OCI-LY7 (cell line): ENCODE results near the gene PBX1. TPM values are rescaled to one million over a fixed set of nuclear protein-coding genes. Genes with fewer than 3 reads are reported as not detected.
"Not testable (repeated sequence)": the region's sequence is repeated elsewhere in the genome, so short reads cannot be mapped to it uniquely, and the experiment has no call there.

ENCODE experiments used
- BruUV-seq: library from RNA; stranded (reverse); fragments of 400-500 nt; replicated peaks from 2 replicates; lab custom pipeline; 2021; lab: Mats Ljungman, UMichigan
- CTCF ChIA-PET: fragments of 300-600 bp; sonication (Branson Sonifier 250); formaldehyde crosslinking; loops from one replicate; lab custom pipeline; 2022; ENCODE audit warnings: antibody characterized with exemption; ENCODE audit not compliant: unreplicated experiment; lab: Charles Lee
- POLR2A ChIA-PET: fragments of 300-600 bp; sonication (Branson Sonifier 250); formaldehyde crosslinking; loops from one replicate; lab custom pipeline; 2022; ENCODE audit warnings: antibody characterized with exemption; lab: Charles Lee
- DNase-seq: peaks from one replicate; pipeline ENCODE4 v3.0.0-alpha.2; 2015; ENCODE audit warnings: low spot score
- H2AFZ ChIP-seq: fragments of 200-600 bp; sonication (generic), shearing (Covaris generic); 2 replicates; pipeline ENCODE4 v1.6.1; 2014; ENCODE audit warnings: mild to moderate bottlenecking, antibody characterized with exemption, low read length, moderate library complexity
- H3K27ac ChIP-seq: fragments of 200-600 bp; sonication (generic); 2 replicates; pipeline ENCODE4 v1.5.1; 2014; ENCODE audit warnings: mixed run types, low read depth, mild to moderate bottlenecking, moderate library complexity, low read length, inconsistent platforms; ENCODE audit not compliant: poor library complexity, severe bottlenecking
- H3K36me3 ChIP-seq: fragments of 200-600 bp; sonication (generic); 2 replicates; pipeline ENCODE4 v1.6.1; 2014; ENCODE audit warnings: mild to moderate bottlenecking, antibody characterized with exemption, low read length, moderate library complexity, mixed read lengths; ENCODE audit not compliant: insufficient read depth
- H3K4me1 ChIP-seq: fragments of 200-600 bp; sonication (generic); 2 replicates; pipeline ENCODE4 v1.5.1; 2014; ENCODE audit warnings: mild to moderate bottlenecking, low read length; ENCODE audit not compliant: insufficient read depth, poor library complexity, severe bottlenecking
- H3K4me2 ChIP-seq: fragments of 200-600 bp; sonication (generic); 2 replicates; pipeline ENCODE4 v1.6.1; 2014; ENCODE audit warnings: mild to moderate bottlenecking, low read length
- H3K4me3 ChIP-seq: fragments of 200-600 bp; sonication (generic); 2 replicates; pipeline ENCODE4 v1.5.1; 2014; ENCODE audit warnings: mild to moderate bottlenecking, low read depth, low read length; ENCODE audit not compliant: poor library complexity, severe bottlenecking
- H3K79me2 ChIP-seq: fragments of 200-600 bp; sonication (generic); 2 replicates; pipeline ENCODE4 v1.6.1; 2016; ENCODE audit warnings: low read depth, mild to moderate bottlenecking, low read length, moderate library complexity, mixed read lengths; ENCODE audit not compliant: insufficient read depth
- H3K9me2 ChIP-seq: fragments of 200-600 bp; sonication (generic); 2 replicates; pipeline ENCODE4 v1.6.1; 2016; ENCODE audit warnings: mild to moderate bottlenecking, low read length, mixed read lengths; ENCODE audit not compliant: insufficient read depth
- H3K9me3 ChIP-seq: fragments of 200-600 bp; sonication (generic); 2 replicates; pipeline ENCODE4 v1.6.1; 2014; ENCODE audit warnings: mild to moderate bottlenecking, mixed run types, low read length, mixed read lengths
- H4K20me1 ChIP-seq: fragments of 200-600 bp; sonication (generic); 2 replicates; pipeline ENCODE4 v1.6.1; 2014; ENCODE audit warnings: mild to moderate bottlenecking, antibody characterized with exemption, low read length, moderate library complexity, mixed read lengths; ENCODE audit not compliant: insufficient read depth
- CTCF ChIP-seq: fragments of 200-600 bp; sonication (generic); conservative IDR thresholded peaks from 2 replicates; pipeline ENCODE4 v1.5.1; 2014; ENCODE audit warnings: mild to moderate bottlenecking, antibody characterized with exemption, low read length, moderate library complexity, mixed read lengths
- EZH2phosphoT487 ChIP-seq: fragments of 200-600 bp; sonication (generic); IDR thresholded peaks from 2 replicates; pipeline ENCODE4 v1.6.1; 2018; ENCODE audit warnings: low read depth, borderline replicate concordance, mild to moderate bottlenecking, mixed run types, antibody characterized with exemption, low read length, moderate library complexity, mixed read lengths
- intact Hi-C: fragments of 100-400 bp; cut with micrococcal nuclease; formaldehyde crosslinking; loops from one replicate; pipeline ENCODE4 v1.10.0; 2022; ENCODE audit not compliant: unreplicated experiment
- total RNA-seq, 2 experiments: library from RNA; depleted of rRNA in 1 of 2; stranded (reverse); fragments of >200 nt in 1 of 2; shearing (Covaris generic) in 1 of 2; gene quantifications; 2 replicates each; pipeline ENCODE4 v1.2.3, GENCODE V29; 2014 to 2022

Gene PBX1
- total RNA-seq, 2 experiments from 2014 or later: not detected

GRCh38 chr1:164602480-164603093 lies 43.6 kb downstream of the PBX1 start:
- ChIA-PET CTCF (no interaction called here), POLR2A (interaction anchor here (0.7 kb wide), 2 partner anchors 29 to 145 kb away, joined by 3 read pairs; no protein-coding TSS in a partner anchor)
- H3K9me2 ChIP-seq: no peaks in the 10 kb centered on the region
- H3K4me2 ChIP-seq: no peak overlapping the region
- H3K9me3 ChIP-seq: no peaks in the 10 kb centered on the region
- H2AFZ ChIP-seq: no peak overlapping the region
- no TSS peak for BruUV-seq
- intact Hi-C loops: no loop called here
- H4K20me1 ChIP-seq: no peaks in the 10 kb centered on the region
- no peak overlapping the region for H3K4me3 ChIP-seq
- H3K79me2 ChIP-seq: no peaks in the 10 kb centered on the region
- no peak for TF ChIP-seq EZH2phosphoT487
- no peak for TF ChIP-seq CTCF
- DNase-seq: no peak
- no peaks in the 10 kb centered on the region for H3K36me3 ChIP-seq
- H3K4me1 ChIP-seq: no peaks in the 10 kb centered on the region
- no peak overlapping the region for H3K27ac ChIP-seq

DNA sequence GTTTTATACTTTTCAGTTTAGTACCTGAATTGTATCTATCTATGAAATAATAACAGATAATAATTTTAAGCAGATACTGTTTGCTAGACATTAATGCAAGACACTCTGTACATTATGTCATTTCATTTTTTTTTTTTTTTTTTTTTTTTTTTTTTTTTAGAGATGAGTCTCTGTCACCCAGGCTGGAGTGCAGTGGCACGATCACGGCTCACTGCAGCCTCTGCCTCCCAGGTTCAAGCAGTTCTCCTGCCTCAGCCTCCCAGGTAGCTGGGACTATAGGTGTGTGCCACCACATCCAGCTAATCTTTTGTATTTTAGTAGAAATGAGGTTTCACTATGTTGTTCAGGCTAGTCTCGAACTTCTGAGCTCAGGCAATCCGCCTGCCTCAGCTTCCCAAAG lies 44.8 kb downstream of the PBX1 start:
- H3K79me2 ChIP-seq, BruUV-seq, H3K4me3 ChIP-seq, H3K9me2 ChIP-seq, H3K4me1 ChIP-seq, POLR2A ChIA-PET, CTCF ChIA-PET, H3K27ac ChIP-seq, H4K20me1 ChIP-seq, H3K9me3 ChIP-seq, H2AFZ ChIP-seq, DNase-seq, intact Hi-C loops, H3K4me2 ChIP-seq, H3K36me3 ChIP-seq: not testable (repeated sequence)

- H3K4me2 ChIP-seq: no peak overlapping the region
- H3K27ac ChIP-seq: no peak overlapping the region
- H3K9me3 ChIP-seq: no peaks in the 10 kb centered on the region
- H3K4me1 ChIP-seq: no peaks in the 10 kb centered on the region
- ChIA-PET CTCF (no interaction called here), POLR2A (no interaction called here)
- H3K4me3 ChIP-seq: no peak overlapping the region
- no peaks in the 10 kb centered on the region for H3K79me2 ChIP-seq
- TF ChIP-seq EZH2phosphoT487: no peak
- no peak for TF ChIP-seq CTCF
- H4K20me1 ChIP-seq: no peaks in the 10 kb centered on the region
- no TSS peak for BruUV-seq
- no peak overlapping the region for H2AFZ ChIP-seq
- no peaks in the 10 kb centered on the region for H3K36me3 ChIP-seq
- DNase-seq: no peak
- no peaks in the 10 kb centered on the region for H3K9me2 ChIP-seq
- intact Hi-C loops: no loop called here
Observed at GRCh38 chr1:164604541-164604940, 45.6 kb downstream of the PBX1 start.
